Measurements from ENCODE around the gene C3orf20. TPM values are rescaled to one million over a fixed set of nuclear protein-coding genes. Genes with fewer than 3 reads are reported as not detected.

Gene C3orf20
- total and polyA plus RNA-seq, 2 donors (not counting 1 experiment from before 2014, with no cell fraction given) = 0.12 to 0.34 TPM

DNA sequence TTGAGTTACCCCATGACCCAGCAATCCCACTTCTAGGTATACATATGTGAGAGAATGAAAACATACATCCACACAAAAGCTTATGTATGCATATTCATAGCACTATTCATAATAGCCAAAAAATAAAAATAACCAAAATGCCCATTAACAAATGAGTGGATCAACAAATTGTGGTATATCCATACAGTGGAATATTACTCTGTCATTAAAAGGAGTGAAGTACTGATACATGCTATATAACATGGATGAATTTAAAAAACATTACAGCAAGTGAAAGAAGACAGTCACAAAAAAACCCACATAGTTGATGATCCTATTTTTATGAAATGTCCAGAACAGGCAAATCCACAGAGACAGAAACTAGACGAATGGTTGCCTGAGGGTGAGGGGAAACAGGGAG lies 5.2 kb downstream of the C3orf20 start:
- ChIA-PET POLR2A (no interaction called here), CTCF (no interaction called here)
- H2AFZ ChIP-seq (ENCODE audit: insufficient read depth, low read depth, low read length, poor library complexity, severe bottlenecking) = no peak overlapping the region
- Mint-ChIP-seq H3K27ac (no peak overlapping the region), H3K27me3 (no peaks in the 10 kb centered on the region), H3K4me3 (no peak overlapping the region), H3K4me1 (no peaks in the 10 kb centered on the region), H3K9me3 (ENCODE audit: insufficient read depth) (peaks cover 4% of the 10 kb centered on the region)
- no CpG with 5 or more reads among the region's 1 CpG for WGBS (ENCODE audit: insufficient coverage)
- TF ChIP-seq EZH2 (IDR thresholded peaks at IDR 0.05; ENCODE audit: borderline replicate concordance, insufficient read depth, low read depth, low read length, poor library complexity, severe bottlenecking) = no peak
- no peak for TF ChIP-seq CTCF (IDR thresholded peaks at IDR 0.05)
- H3K4me2 ChIP-seq (replicated peaks; ENCODE audit: low read depth, low read length, poor library complexity, severe bottlenecking) = no peak overlapping the region
- peaks cover 0 to 8% (median 2%) of the 10 kb centered on the region in 3 donors for H3K9me3 ChIP-seq (ENCODE audit: control extremely low read depth in 1 of 3, control insufficient read depth in 2 of 3, insufficient read depth in 1 of 3, low read length in 2 of 3)
- H4K20me1 ChIP-seq (ENCODE audit: control insufficient read depth, insufficient read depth, low read length, poor library complexity, severe bottlenecking) = no peaks in the 10 kb centered on the region
- DNase-seq = no peak
- no peaks in the 10 kb centered on the region for H3K36me3 ChIP-seq (replicated peaks in 1 of 2; ENCODE audit: control extremely low read depth in 1 of 2, control insufficient read depth in 1 of 2, extremely low read depth in 1 of 2, insufficient read depth in 2 of 2, low read length in 1 of 2)
- ATAC-seq (ENCODE audit: low read depth) = no peak
- H3K9ac ChIP-seq (ENCODE audit: low read length) = no peak overlapping the region
- H3K4me1 ChIP-seq (ENCODE audit: control insufficient read depth in 2 of 2, insufficient read depth in 2 of 2, low read length in 2 of 2) = no peaks in the 10 kb centered on the region
- intact Hi-C loops (cut with micrococcal nuclease) = no loop called here
- H3K79me2 ChIP-seq (ENCODE audit: control insufficient read depth, insufficient read depth, low read length) = no peaks in the 10 kb centered on the region
- H3K27me3 ChIP-seq (replicated peaks in 1 of 4; ENCODE audit: control extremely low read depth in 1 of 4, control insufficient read depth in 3 of 4, insufficient read depth in 4 of 4, low read length in 3 of 4) = no peaks in the 10 kb centered on the region
- no peak overlapping the region for H3K4me3 ChIP-seq (ENCODE audit: control extremely low read depth in 1 of 5, extremely low read depth in 1 of 5, insufficient read depth in 1 of 5, low read depth in 2 of 5, low read length in 4 of 5)
- H3K27ac ChIP-seq (ENCODE audit: low read length in 2 of 2) = no peak overlapping the region

- no peak for ATAC-seq (ENCODE audit: low read depth)
- TF ChIP-seq EZH2 (IDR thresholded peaks at IDR 0.05; ENCODE audit: borderline replicate concordance, insufficient read depth, low read depth, low read length, poor library complexity, severe bottlenecking) (no peak), CTCF (IDR thresholded peaks at IDR 0.05) (no peak)
- H3K27me3 Mint-ChIP-seq = no peaks in the 10 kb centered on the region
- Histone ChIP-seq H3K27ac (ENCODE audit: low read length in 2 of 2) (no peak overlapping the region), H3K36me3 (replicated peaks in 1 of 2; ENCODE audit: control extremely low read depth in 1 of 2, control insufficient read depth in 1 of 2, extremely low read depth in 1 of 2, insufficient read depth in 2 of 2, low read length in 1 of 2) (no peaks in the 10 kb centered on the region), H3K9me3 (ENCODE audit: control extremely low read depth in 1 of 3, control insufficient read depth in 2 of 3, insufficient read depth in 1 of 3, low read length in 2 of 3) (peaks cover 0 to 8% (median 2%) of the 10 kb centered on the region in 3 donors), H3K4me3 (ENCODE audit: control extremely low read depth in 1 of 5, extremely low read depth in 1 of 5, insufficient read depth in 1 of 5, low read depth in 2 of 5, low read length in 4 of 5) (no peak overlapping the region), H3K4me1 (ENCODE audit: control insufficient read depth in 2 of 2, insufficient read depth in 2 of 2, low read length in 2 of 2) (no peaks in the 10 kb centered on the region), H3K4me2 (replicated peaks; ENCODE audit: low read depth, low read length, poor library complexity, severe bottlenecking) (no peak overlapping the region), H4K20me1 (ENCODE audit: control insufficient read depth, insufficient read depth, low read length, poor library complexity, severe bottlenecking) (no peaks in the 10 kb centered on the region), H3K9ac (ENCODE audit: low read length) (no peak overlapping the region), H3K27me3 (replicated peaks in 1 of 4; ENCODE audit: control extremely low read depth in 1 of 4, control insufficient read depth in 3 of 4, insufficient read depth in 4 of 4, low read length in 3 of 4) (no peaks in the 10 kb centered on the region), H3K79me2 (ENCODE audit: control insufficient read depth, insufficient read depth, low read length) (no peaks in the 10 kb centered on the region), H2AFZ (ENCODE audit: insufficient read depth, low read depth, low read length, poor library complexity, severe bottlenecking) (no peak overlapping the region)
- H3K4me1 Mint-ChIP-seq = no peaks in the 10 kb centered on the region
- peaks cover 4% of the 10 kb centered on the region for H3K9me3 Mint-ChIP-seq (ENCODE audit: insufficient read depth)
- CTCF ChIA-PET = interaction anchor here (0.6 kb wide), 1 partner anchor 38 kb away, joined by 4 read pairs; no protein-coding TSS in a partner anchor
- intact Hi-C loops (cut with micrococcal nuclease) = no loop called here
- no peak overlapping the region for H3K4me3 Mint-ChIP-seq
- POLR2A ChIA-PET = no interaction called here
- no peak overlapping the region for H3K27ac Mint-ChIP-seq
- WGBS (ENCODE audit: insufficient coverage) = 91% methylated on average over 2 of the region's 2 CpGs
- DNase-seq = no peak
Measured at GRCh38 chr3:14680716-14681115, 5.8 kb downstream of the C3orf20 start.
